Measurements from ENCODE around the gene DGKQ. TPM values are rescaled to one million over a fixed set of nuclear protein-coding genes. Genes with fewer than 3 reads are reported as not detected.

The DGKQ gene
- total and polyA plus RNA-seq, 2 of the 13 experiments (the other 11 are each of a cell fraction or from before 2014, with no cell fraction given), result 4.5 to 7.2 TPM

GRCh38 chr4:986879-987623, 13.7 kb upstream of the DGKQ start, which contains the start of gene IDUA (continued):
- TF ChIP-seq REST (IDR thresholded peaks at IDR 0.05; ENCODE audit: borderline replicate concordance in 1 of 2, low read depth in 1 of 2, low read length in 2 of 2) (no peak), TSC22D2 (CRISPR knock-in tag; IDR thresholded peaks at IDR 0.05; ENCODE audit: borderline replicate concordance) (no peak), KAT7 (CRISPR knock-in tag; IDR thresholded peaks at IDR 0.05; ENCODE audit: borderline replicate concordance) (no peak), SMC3 (IDR thresholded peaks at IDR 0.05; ENCODE audit: low read length) (no peak), ZNF367 (CRISPR knock-in tag; IDR thresholded peaks at IDR 0.05; ENCODE audit: borderline replicate concordance) (no peak; the same call in 1 of the 2 replicates), ZNF496 (CRISPR knock-in tag; IDR thresholded peaks at IDR 0.05; ENCODE audit: insufficient replicate concordance) (no peak), ZNF362 (CRISPR knock-in tag; IDR thresholded peaks at IDR 0.05; ENCODE audit: borderline replicate concordance) (0 out of 2 replicates have a peak, but pooled peaks have one; percentile 36), PBX3 (CRISPR knock-in tag; IDR thresholded peaks at IDR 0.05; ENCODE audit: borderline replicate concordance) (0 out of 2 replicates have a peak, but pooled peaks have one; percentile 51), SIN3B (IDR thresholded peaks at IDR 0.05; ENCODE audit: low read length) (no peak), HBP1 (CRISPR knock-in tag; IDR thresholded peaks at IDR 0.05; ENCODE audit: low read depth) (no peak), ZNF556 (CRISPR knock-in tag; IDR thresholded peaks at IDR 0.05; ENCODE audit: borderline replicate concordance) (peak; percentile 42; the same call in 1 of the 2 replicates), MIXL1 (CRISPR knock-in tag; IDR thresholded peaks at IDR 0.05) (no peak), RFXANK (CRISPR knock-in tag; IDR thresholded peaks at IDR 0.05) (no peak), NFATC3 (CRISPR knock-in tag; IDR thresholded peaks at IDR 0.05) (no peak), ZBTB26 (CRISPR knock-in tag; IDR thresholded peaks at IDR 0.05; ENCODE audit: borderline replicate concordance) (no peak; the same call in 1 of the 2 replicates), ZNF549 (CRISPR knock-in tag; IDR thresholded peaks at IDR 0.05) (peak; percentile 69; the same call in 1 of the 2 replicates), NFYC (CRISPR knock-in tag; IDR thresholded peaks at IDR 0.05) (no peak), GTF3A (CRISPR knock-in tag; conservative IDR thresholded peaks at IDR 0.05) (0 out of 2 replicates have a peak, but pooled peaks have one; percentile 68), ZNF790 (CRISPR knock-in tag; IDR thresholded peaks at IDR 0.05; ENCODE audit: borderline replicate concordance) (peak; percentile 51; the same call in 1 of the 2 replicates), HOXA7 (CRISPR knock-in tag; IDR thresholded peaks at IDR 0.05) (no peak), KLF13 (CRISPR knock-in tag; IDR thresholded peaks at IDR 0.05) (no peak)
